SK-N-SH treated with all-trans-retinoic acid at 6 μM for 48 hours (cell line): ENCODE data around the gene AMMECR1L.
"Not testable (repeated sequence)": the region's sequence is repeated elsewhere in the genome, so short reads cannot be mapped to it uniquely, and the experiment has no call there.

Experiments
- ATAC-seq: fragments of 200-7000 bp; cut with Tn5 transposase; 3 replicates; pipeline ENCODE4 v1.9.1; 2020; ENCODE audit warnings: mild to moderate bottlenecking, moderate library complexity
- ARNTL ChIP-seq: fragments of 450-650 bp; formaldehyde crosslinking; IDR thresholded peaks from 2 replicates; pipeline ENCODE4 v1.5.0; 2020; ENCODE audit warnings: low read depth, mild to moderate bottlenecking, moderate library complexity, borderline replicate concordance
- BACH2 ChIP-seq: fragments of 250-450 bp; sonication (Bioruptor Pico); IDR thresholded peaks from 2 replicates; pipeline ENCODE4 v1.9.0; 2021; ENCODE audit warnings: mild to moderate bottlenecking, borderline replicate concordance
- CSDC2 ChIP-seq: fragments of 250-450 bp; sonication (Bioruptor Pico); IDR thresholded peaks from 2 replicates; pipeline ENCODE4 v1.5.0; 2020; ENCODE audit warnings: mild to moderate bottlenecking, moderate library complexity
- ESRRG ChIP-seq: fragments of 250-450 bp; sonication (Bioruptor Pico); IDR thresholded peaks from 2 replicates; pipeline ENCODE4 v1.6.1; 2021; ENCODE audit warnings: mild to moderate bottlenecking
- GLIS3 ChIP-seq: fragments of 250-450 bp; sonication (Bioruptor Pico); IDR thresholded peaks from 2 replicates; pipeline ENCODE4 v1.5.0; 2020; ENCODE audit warnings: mild to moderate bottlenecking, moderate library complexity
- ISL1 ChIP-seq: fragments of 250-450 bp; sonication (Bioruptor Pico); IDR thresholded peaks from 2 replicates; pipeline ENCODE4 v2.1.2; 2022; ENCODE audit warnings: mild to moderate bottlenecking, moderate library complexity
- OSR1 ChIP-seq: fragments of 250-450 bp; sonication (Bioruptor Pico); IDR thresholded peaks from 2 replicates; pipeline ENCODE4 v1.8.0; 2022; ENCODE audit warnings: moderate library complexity, mild to moderate bottlenecking, inconsistent platforms
- PPARA ChIP-seq: fragments of 250-450 bp; sonication (Bioruptor Pico); IDR thresholded peaks from 2 replicates; pipeline ENCODE4 v1.5.0; 2020; ENCODE audit warnings: mild to moderate bottlenecking, borderline replicate concordance
- RARB ChIP-seq: fragments of 250-450 bp; sonication (Bioruptor Pico); IDR thresholded peaks from 2 replicates; pipeline ENCODE4 v1.8.0; 2021; ENCODE audit warnings: mild to moderate bottlenecking, moderate library complexity
- SNAI2 ChIP-seq: fragments of 250-450 bp; sonication (Bioruptor Pico); IDR thresholded peaks from 2 replicates; pipeline ENCODE4 v1.5.0; 2020; ENCODE audit warnings: mild to moderate bottlenecking, moderate library complexity
- TCF4 ChIP-seq: fragments of 250-450 bp; sonication (Bioruptor Pico); IDR thresholded peaks from 2 replicates; pipeline ENCODE4 v1.8.0; 2021; ENCODE audit warnings: mild to moderate bottlenecking, moderate library complexity, borderline replicate concordance
- ZC3H10 ChIP-seq: fragments of 250-450 bp; sonication (Bioruptor Pico); IDR thresholded peaks from 2 replicates; pipeline ENCODE4 v1.5.1; 2021; ENCODE audit warnings: mild to moderate bottlenecking, moderate library complexity
- ZFP3 ChIP-seq: fragments of 250-450 bp; sonication (Bioruptor Pico); IDR thresholded peaks from 2 replicates; pipeline ENCODE4 v1.5.0; 2020; ENCODE audit warnings: mild to moderate bottlenecking, moderate library complexity
- ZFP30 ChIP-seq: fragments of 450-650 bp; formaldehyde crosslinking; IDR thresholded peaks from 2 replicates; pipeline ENCODE4 v1.5.0; 2022; ENCODE audit warnings: mild to moderate bottlenecking, moderate library complexity
- ZNF565 ChIP-seq: fragments of 450-650 bp; formaldehyde crosslinking; conservative IDR thresholded peaks from 2 replicates; pipeline ENCODE4 v1.5.0; 2020; ENCODE audit warnings: low read depth, mild to moderate bottlenecking, moderate library complexity
- ZNF70 ChIP-seq: fragments of 450-650 bp; formaldehyde crosslinking; IDR thresholded peaks from 2 replicates; pipeline ENCODE4 v1.5.0; 2020; ENCODE audit warnings: mild to moderate bottlenecking, moderate library complexity
- TF ChIP-seq, protein P1 (sequence below): fragments of 250-450 bp; sonication (Bioruptor Pico); IDR thresholded peaks from 2 replicates; pipeline ENCODE4 v1.8.0; 2020; ENCODE audit warnings: mild to moderate bottlenecking, moderate library complexity, borderline replicate concordance
- TF ChIP-seq, protein P2 (sequence below): fragments of 250-450 bp; sonication (Bioruptor Pico); IDR thresholded peaks from 2 replicates; pipeline ENCODE4 v1.5.0; 2020; ENCODE audit warnings: mild to moderate bottlenecking, moderate library complexity

The AMMECR1L gene

DNA sequence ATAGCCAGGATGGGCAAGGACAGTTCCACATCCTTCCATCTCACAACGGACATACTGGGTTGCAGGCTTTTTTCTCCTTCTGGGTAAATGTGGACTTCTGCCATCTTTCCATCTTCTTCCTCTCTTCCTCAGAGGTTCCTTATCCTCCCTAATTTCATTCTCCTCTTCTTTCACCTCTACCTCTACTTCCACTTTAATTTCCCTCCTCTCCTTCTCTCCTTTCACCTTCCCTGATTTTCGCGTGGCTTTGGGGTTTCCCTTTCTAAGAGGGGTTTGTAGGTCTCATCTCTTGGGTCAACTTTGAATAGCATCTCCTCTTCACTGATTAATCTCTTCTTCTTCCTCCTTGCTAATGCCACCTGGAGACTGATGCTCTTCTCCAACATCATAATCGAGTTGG, 44.9 kb downstream of the AMMECR1L start:
- no peak for ATAC-seq
- no peak for TF ChIP-seq GLIS3 (CRISPR knock-in tag)
- no peak for TF ChIP-seq ISL1 (CRISPR knock-in tag)
- TF ChIP-seq ZNF565 (CRISPR knock-in tag) = no peak
- TF ChIP-seq ZC3H10 (CRISPR knock-in tag) = no peak
- TF ChIP-seq SNAI2 (CRISPR knock-in tag) = no peak
- no peak for TF ChIP-seq ZFP30 (CRISPR knock-in tag)
- TF ChIP-seq, protein P1, sequence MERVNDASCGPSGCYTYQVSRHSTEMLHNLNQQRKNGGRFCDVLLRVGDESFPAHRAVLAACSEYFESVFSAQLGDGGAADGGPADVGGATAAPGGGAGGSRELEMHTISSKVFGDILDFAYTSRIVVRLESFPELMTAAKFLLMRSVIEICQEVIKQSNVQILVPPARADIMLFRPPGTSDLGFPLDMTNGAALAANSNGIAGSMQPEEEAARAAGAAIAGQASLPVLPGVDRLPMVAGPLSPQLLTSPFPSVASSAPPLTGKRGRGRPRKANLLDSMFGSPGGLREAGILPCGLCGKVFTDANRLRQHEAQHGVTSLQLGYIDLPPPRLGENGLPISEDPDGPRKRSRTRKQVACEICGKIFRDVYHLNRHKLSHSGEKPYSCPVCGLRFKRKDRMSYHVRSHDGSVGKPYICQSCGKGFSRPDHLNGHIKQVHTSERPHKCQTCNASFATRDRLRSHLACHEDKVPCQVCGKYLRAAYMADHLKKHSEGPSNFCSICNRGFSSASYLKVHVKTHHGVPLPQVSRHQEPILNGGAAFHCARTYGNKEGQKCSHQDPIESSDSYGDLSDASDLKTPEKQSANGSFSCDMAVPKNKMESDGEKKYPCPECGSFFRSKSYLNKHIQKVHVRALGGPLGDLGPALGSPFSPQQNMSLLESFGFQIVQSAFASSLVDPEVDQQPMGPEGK (CRISPR knock-in tag) = no peak
- no peak for TF ChIP-seq BACH2 (CRISPR knock-in tag)
- TF ChIP-seq, protein P2, sequence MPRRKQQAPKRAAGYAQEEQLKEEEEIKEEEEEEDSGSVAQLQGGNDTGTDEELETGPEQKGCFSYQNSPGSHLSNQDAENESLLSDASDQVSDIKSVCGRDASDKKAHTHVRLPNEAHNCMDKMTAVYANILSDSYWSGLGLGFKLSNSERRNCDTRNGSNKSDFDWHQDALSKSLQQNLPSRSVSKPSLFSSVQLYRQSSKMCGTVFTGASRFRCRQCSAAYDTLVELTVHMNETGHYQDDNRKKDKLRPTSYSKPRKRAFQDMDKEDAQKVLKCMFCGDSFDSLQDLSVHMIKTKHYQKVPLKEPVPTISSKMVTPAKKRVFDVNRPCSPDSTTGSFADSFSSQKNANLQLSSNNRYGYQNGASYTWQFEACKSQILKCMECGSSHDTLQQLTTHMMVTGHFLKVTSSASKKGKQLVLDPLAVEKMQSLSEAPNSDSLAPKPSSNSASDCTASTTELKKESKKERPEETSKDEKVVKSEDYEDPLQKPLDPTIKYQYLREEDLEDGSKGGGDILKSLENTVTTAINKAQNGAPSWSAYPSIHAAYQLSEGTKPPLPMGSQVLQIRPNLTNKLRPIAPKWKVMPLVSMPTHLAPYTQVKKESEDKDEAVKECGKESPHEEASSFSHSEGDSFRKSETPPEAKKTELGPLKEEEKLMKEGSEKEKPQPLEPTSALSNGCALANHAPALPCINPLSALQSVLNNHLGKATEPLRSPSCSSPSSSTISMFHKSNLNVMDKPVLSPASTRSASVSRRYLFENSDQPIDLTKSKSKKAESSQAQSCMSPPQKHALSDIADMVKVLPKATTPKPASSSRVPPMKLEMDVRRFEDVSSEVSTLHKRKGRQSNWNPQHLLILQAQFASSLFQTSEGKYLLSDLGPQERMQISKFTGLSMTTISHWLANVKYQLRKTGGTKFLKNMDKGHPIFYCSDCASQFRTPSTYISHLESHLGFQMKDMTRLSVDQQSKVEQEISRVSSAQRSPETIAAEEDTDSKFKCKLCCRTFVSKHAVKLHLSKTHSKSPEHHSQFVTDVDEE = no peak
- TF ChIP-seq ZFP3 (CRISPR knock-in tag) = no peak

DNA sequence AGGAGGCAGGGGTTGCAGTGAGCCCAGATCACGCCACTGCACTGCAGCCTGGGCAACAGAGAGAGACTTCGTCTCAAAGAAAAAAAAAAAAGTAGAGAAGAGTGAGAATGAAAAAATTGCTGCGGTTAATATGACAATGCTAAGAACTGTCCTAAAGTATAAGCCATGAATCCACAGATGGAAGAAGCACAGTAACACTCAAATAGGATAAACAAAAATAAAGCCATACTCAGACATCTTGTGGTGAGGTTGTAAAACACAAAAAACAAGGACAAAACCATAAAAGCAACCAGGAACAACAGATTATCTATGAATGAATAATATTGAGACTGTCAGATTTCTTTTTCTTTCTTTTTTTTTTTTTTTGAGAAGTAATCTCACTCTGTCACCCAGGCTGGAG, 50.8 kb downstream of the AMMECR1L start:
- ATAC-seq = no peak

DNA sequence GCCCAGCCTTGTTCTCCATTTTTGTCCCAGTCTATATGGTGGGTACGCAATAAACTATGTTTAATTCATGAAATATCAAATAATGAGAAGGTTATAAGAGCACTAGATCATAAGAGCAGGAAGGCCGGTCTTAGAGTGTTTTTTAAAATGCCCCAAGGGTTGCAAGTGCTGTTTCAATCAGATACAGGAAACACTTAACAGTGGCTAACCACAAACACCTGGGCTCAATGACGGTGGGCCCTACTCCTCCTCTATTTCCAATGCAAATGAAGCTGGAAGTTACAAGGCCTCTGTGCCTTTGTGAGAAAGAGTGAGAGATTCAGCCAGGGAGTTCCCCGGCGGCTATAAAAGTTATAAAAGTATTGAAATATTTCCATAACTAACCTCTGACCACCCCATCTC, 55.9 kb downstream of the AMMECR1L start:
- no peak for TF ChIP-seq ZFP30 (CRISPR knock-in tag)
- no peak for TF ChIP-seq BACH2 (CRISPR knock-in tag)
- TF ChIP-seq ESRRG (CRISPR knock-in tag) = no peak
- no peak for TF ChIP-seq ZFP3 (CRISPR knock-in tag)
- no peak for TF ChIP-seq ISL1 (CRISPR knock-in tag)
- TF ChIP-seq RARB (CRISPR knock-in tag) = no peak
- TF ChIP-seq ZNF565 (CRISPR knock-in tag) = no peak
- TF ChIP-seq ZNF70 (CRISPR knock-in tag) = no peak
- TF ChIP-seq PPARA = no peak
- TF ChIP-seq CSDC2 (CRISPR knock-in tag) = no peak
- TF ChIP-seq SNAI2 (CRISPR knock-in tag) = no peak
- TF ChIP-seq ARNTL (CRISPR knock-in tag) = no peak
- no peak for TF ChIP-seq TCF4 (CRISPR knock-in tag)
- TF ChIP-seq, protein P2 = no peak
- TF ChIP-seq, all 23 proteins: peak for 0

More for the DNA sequence above, 50.8 kb downstream of the AMMECR1L start:
- no peak for TF ChIP-seq ZNF70 (CRISPR knock-in tag)
- no peak for TF ChIP-seq OSR1 (CRISPR knock-in tag)
- TF ChIP-seq ISL1 (CRISPR knock-in tag) = no peak
- no peak for TF ChIP-seq ZFP3 (CRISPR knock-in tag)
- TF ChIP-seq, protein P2 = no peak
- no peak for TF ChIP-seq PPARA

GRCh38 chr2:127826708-127827107, 59.0 kb downstream of the AMMECR1L start:
- not testable (repeated sequence) for ATAC-seq

More for the DNA sequence above, 55.9 kb downstream of the AMMECR1L start:
- no peak for ATAC-seq
